Stimulated activated naive CD8-positive, alpha-beta T cell treated with anti-CD3 and anti-CD28 coated beads, Interleukin-15, Interleukin-2, amounts not matched to agents 100 ng/mL and 50 ng/mL, for 24 hours (primary cell): ENCODE results near the gene CD84.
A peak's percentile ranks its signal among the peaks of the same experiment; 100 is the strongest.
"Not testable (repeated sequence)": the region's sequence is repeated elsewhere in the genome, so short reads cannot be mapped to it uniquely, and the experiment has no call there.

Experiments used
- H3K27ac Mint-ChIP-seq: one replicate; pipeline ENCODE4 v1.8.0; 2021; ENCODE audit warnings: mild to moderate bottlenecking, mixed read lengths
- H3K27me3 Mint-ChIP-seq: one replicate; pipeline ENCODE4 v1.8.0; 2021; ENCODE audit warnings: mixed read lengths
- H3K36me3 Mint-ChIP-seq: one replicate; pipeline ENCODE4 v1.8.0; 2021; ENCODE audit warnings: low read depth, mixed read lengths
- H3K4me1 Mint-ChIP-seq: one replicate; pipeline ENCODE4 v1.8.0; 2021; ENCODE audit warnings: low read depth, mixed read lengths
- H3K4me3 Mint-ChIP-seq: one replicate; pipeline ENCODE4 v1.8.0; 2021; ENCODE audit warnings: mild to moderate bottlenecking, mixed read lengths
- H3K9me3 Mint-ChIP-seq: one replicate; pipeline ENCODE4 v1.8.0; 2021; ENCODE audit warnings: mixed read lengths

CD84 gene

GRCh38 chr1:160597051-160597450 lies 17.8 kb upstream of the CD84 start:
- H3K4me3 Mint-ChIP-seq = no peak overlapping the region
- no peaks in the 10 kb centered on the region for H3K27me3 Mint-ChIP-seq
- peaks cover 24% of the 10 kb centered on the region for H3K36me3 Mint-ChIP-seq
- peaks cover 5% of the 10 kb centered on the region for H3K4me1 Mint-ChIP-seq
- H3K9me3 Mint-ChIP-seq = peaks cover 36% of the 10 kb centered on the region
- no peak overlapping the region for H3K27ac Mint-ChIP-seq

GRCh38 chr1:160590488-160590887 lies 11.2 kb upstream of the CD84 start:
- Mint-ChIP-seq H3K27ac (no peak overlapping the region), H3K27me3 (no peaks in the 10 kb centered on the region), H3K9me3 (peaks cover 13% of the 10 kb centered on the region), H3K4me3 (no peak overlapping the region), H3K36me3 (peaks cover 9% of the 10 kb centered on the region), H3K4me1 (peaks cover 24% of the 10 kb centered on the region)

GRCh38 chr1:160588468-160588867 lies 9.2 kb upstream of the CD84 start:
- Mint-ChIP-seq H3K27ac (no peak overlapping the region), H3K4me1 (peaks cover 43% of the 10 kb centered on the region), H3K27me3 (no peaks in the 10 kb centered on the region), H3K4me3 (no peak overlapping the region), H3K9me3 (peaks cover 6% of the 10 kb centered on the region), H3K36me3 (peaks cover 12% of the 10 kb centered on the region)

- Mint-ChIP-seq H3K4me1 (peaks cover 55% of the 10 kb centered on the region), H3K27ac (peak overlapping the region; percentile 45)
These were observed 5.5 kb upstream of the CD84 start for GRCh38 chr1:160584784-160585183.

GRCh38 chr1:160582976-160583375 lies 3.7 kb upstream of the CD84 start:
- peaks cover 12% of the 10 kb centered on the region for H3K9me3 Mint-ChIP-seq
- H3K4me1 Mint-ChIP-seq = peaks cover 63% of the 10 kb centered on the region
- H3K36me3 Mint-ChIP-seq = peaks cover 18% of the 10 kb centered on the region
- H3K27ac Mint-ChIP-seq, H3K4me3 Mint-ChIP-seq, H3K27me3 Mint-ChIP-seq: not testable (repeated sequence)

More at GRCh38 chr1:160584784-160585183, 5.5 kb upstream of the CD84 start:
- peaks cover 12% of the 10 kb centered on the region for H3K9me3 Mint-ChIP-seq
- peak overlapping the region; percentile 17 for H3K4me3 Mint-ChIP-seq
- H3K36me3 Mint-ChIP-seq = peaks cover 14% of the 10 kb centered on the region
- H3K27me3 Mint-ChIP-seq = no peaks in the 10 kb centered on the region

GRCh38 chr1:160581961-160582360 lies 2.7 kb upstream of the CD84 start:
- peaks cover 73% of the 10 kb centered on the region for H3K4me1 Mint-ChIP-seq
- peaks cover 12% of the 10 kb centered on the region for H3K9me3 Mint-ChIP-seq
- peak overlapping the region; percentile 78 for H3K27ac Mint-ChIP-seq
- H3K4me3 Mint-ChIP-seq = no peak overlapping the region
- peaks cover 26% of the 10 kb centered on the region for H3K36me3 Mint-ChIP-seq
- H3K27me3 Mint-ChIP-seq = no peaks in the 10 kb centered on the region

GRCh38 chr1:160580221-160580812 lies 1.0 kb upstream of the CD84 start:
- Mint-ChIP-seq H3K36me3 (peaks cover 26% of the 10 kb centered on the region), H3K27ac (peak overlapping the region; percentile 78), H3K27me3 (no peaks in the 10 kb centered on the region), H3K4me1 (peaks cover 80% of the 10 kb centered on the region), H3K4me3 (peak overlapping the region; percentile 33), H3K9me3 (peaks cover 12% of the 10 kb centered on the region)

GRCh38 chr1:160578525-160579191 lies 638 bp downstream of the CD84 start:
- H3K27me3 Mint-ChIP-seq = no peaks in the 10 kb centered on the region
- H3K4me1 Mint-ChIP-seq = peaks cover 80% of the 10 kb centered on the region
- H3K27ac Mint-ChIP-seq = peak overlapping the region; percentile 99
- H3K36me3 Mint-ChIP-seq = peaks cover 22% of the 10 kb centered on the region
- H3K9me3 Mint-ChIP-seq = peaks cover 7% of the 10 kb centered on the region
- peak overlapping the region; percentile 89 for H3K4me3 Mint-ChIP-seq

- H3K4me1 Mint-ChIP-seq = peaks cover 83% of the 10 kb centered on the region
These were observed 1.1 kb downstream of the CD84 start for GRCh38 chr1:160578175-160578524.

GRCh38 chr1:160577671-160578070 lies 1.6 kb downstream of the CD84 start:
- Mint-ChIP-seq H3K4me1 (peaks cover 88% of the 10 kb centered on the region), H3K36me3 (peaks cover 23% of the 10 kb centered on the region), H3K4me3 (peak overlapping the region; percentile 89), H3K27ac (peak overlapping the region; percentile 99), H3K27me3 (no peaks in the 10 kb centered on the region), H3K9me3 (no peaks in the 10 kb centered on the region)

More at GRCh38 chr1:160578175-160578524, 1.1 kb downstream of the CD84 start:
- Mint-ChIP-seq H3K9me3 (peaks cover 3% of the 10 kb centered on the region), H3K27me3 (no peaks in the 10 kb centered on the region), H3K36me3 (peaks cover 22% of the 10 kb centered on the region), H3K27ac (peak overlapping the region; percentile 99), H3K4me3 (peak overlapping the region; percentile 89)

GRCh38 chr1:160576884-160577283 lies 2.4 kb downstream of the CD84 start:
- peak overlapping the region; percentile 99 for H3K27ac Mint-ChIP-seq
- peak overlapping the region; percentile 89 for H3K4me3 Mint-ChIP-seq
- H3K27me3 Mint-ChIP-seq = no peaks in the 10 kb centered on the region
- peaks cover 94% of the 10 kb centered on the region for H3K4me1 Mint-ChIP-seq
- peaks cover 5% of the 10 kb centered on the region for H3K9me3 Mint-ChIP-seq
- peaks cover 28% of the 10 kb centered on the region for H3K36me3 Mint-ChIP-seq

- Mint-ChIP-seq H3K27me3 (no peaks in the 10 kb centered on the region), H3K27ac (peak overlapping the region; percentile 99), H3K4me3 (peak overlapping the region; percentile 89), H3K4me1 (peaks cover 94% of the 10 kb centered on the region), H3K9me3 (peaks cover 7% of the 10 kb centered on the region), H3K36me3 (peaks cover 33% of the 10 kb centered on the region)
These were observed 2.9 kb downstream of the CD84 start for GRCh38 chr1:160576390-160576789.

- Mint-ChIP-seq H3K9me3 (peaks cover 12% of the 10 kb centered on the region), H3K27me3 (no peaks in the 10 kb centered on the region)
These were observed 4.1 kb downstream of the CD84 start for GRCh38 chr1:160575112-160575664.

GRCh38 chr1:160570840-160571239 lies 8.5 kb downstream of the CD84 start:
- H3K4me3 Mint-ChIP-seq = no peak overlapping the region
- H3K4me1 Mint-ChIP-seq = peaks cover 100% of the 10 kb centered on the region
- H3K36me3 Mint-ChIP-seq = peaks cover 53% of the 10 kb centered on the region
- peak overlapping the region; percentile 99 for H3K27ac Mint-ChIP-seq
- H3K27me3 Mint-ChIP-seq = no peaks in the 10 kb centered on the region
- H3K9me3 Mint-ChIP-seq = peaks cover 12% of the 10 kb centered on the region

More at GRCh38 chr1:160575112-160575664, 4.1 kb downstream of the CD84 start:
- Mint-ChIP-seq H3K36me3 (peaks cover 41% of the 10 kb centered on the region), H3K4me3 (peak overlapping the region; percentile 89), H3K4me1 (peaks cover 94% of the 10 kb centered on the region), H3K27ac (peak overlapping the region; percentile 99)

GRCh38 chr1:160569806-160570205 lies 9.5 kb downstream of the CD84 start:
- Mint-ChIP-seq H3K4me1 (peaks cover 100% of the 10 kb centered on the region), H3K4me3 (peak overlapping the region; percentile 73), H3K36me3 (peaks cover 63% of the 10 kb centered on the region), H3K27me3 (no peaks in the 10 kb centered on the region), H3K9me3 (peaks cover 12% of the 10 kb centered on the region), H3K27ac (peak overlapping the region; percentile 96)
